ENCODE measurements around the gene SULT1B1.
"Not testable (repeated sequence)": the region's sequence is repeated elsewhere in the genome, so short reads cannot be mapped to it uniquely, and the experiment has no call there.

SULT1B1 gene

DNA sequence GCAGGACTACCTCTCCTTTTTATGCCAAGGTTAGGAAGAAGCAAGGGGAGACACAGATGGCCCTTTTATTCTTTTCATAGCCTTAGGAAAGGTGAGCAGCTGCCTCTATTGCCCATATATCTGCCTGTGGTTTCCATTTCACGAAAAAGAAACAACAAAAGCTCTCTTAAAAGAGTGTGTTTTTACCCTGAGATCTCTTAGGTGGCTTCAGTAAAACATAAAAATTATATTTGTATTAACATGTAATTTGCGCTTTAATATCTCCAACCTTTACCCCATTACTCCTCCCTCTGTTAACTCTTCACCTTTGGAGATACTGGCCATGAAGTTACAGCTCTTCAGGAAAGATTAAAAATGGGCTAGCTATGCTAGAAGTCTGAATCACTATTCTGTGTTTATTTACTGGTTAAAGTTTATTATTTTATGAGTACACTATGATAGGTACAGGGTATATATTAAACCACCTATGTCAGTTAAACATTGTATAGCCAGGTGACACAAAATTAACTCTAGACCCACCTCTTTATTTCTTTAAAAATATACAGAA is 15.0 kb upstream of the SULT1B1 start:
- no peak for DNase-seq (ENCODE audit: low read depth)
- no peak overlapping the region for H3K4me3 ChIP-seq (ENCODE audit: low read depth, low read length)
- TF ChIP-seq MYC (IDR thresholded peaks at IDR 0.05; ENCODE audit: low read depth, low read length) (no peak), POLR2A (IDR thresholded peaks at IDR 0.05; ENCODE audit: extremely low read depth, insufficient read length) (no peak)
- TF ChIP-seq, protein P1, sequence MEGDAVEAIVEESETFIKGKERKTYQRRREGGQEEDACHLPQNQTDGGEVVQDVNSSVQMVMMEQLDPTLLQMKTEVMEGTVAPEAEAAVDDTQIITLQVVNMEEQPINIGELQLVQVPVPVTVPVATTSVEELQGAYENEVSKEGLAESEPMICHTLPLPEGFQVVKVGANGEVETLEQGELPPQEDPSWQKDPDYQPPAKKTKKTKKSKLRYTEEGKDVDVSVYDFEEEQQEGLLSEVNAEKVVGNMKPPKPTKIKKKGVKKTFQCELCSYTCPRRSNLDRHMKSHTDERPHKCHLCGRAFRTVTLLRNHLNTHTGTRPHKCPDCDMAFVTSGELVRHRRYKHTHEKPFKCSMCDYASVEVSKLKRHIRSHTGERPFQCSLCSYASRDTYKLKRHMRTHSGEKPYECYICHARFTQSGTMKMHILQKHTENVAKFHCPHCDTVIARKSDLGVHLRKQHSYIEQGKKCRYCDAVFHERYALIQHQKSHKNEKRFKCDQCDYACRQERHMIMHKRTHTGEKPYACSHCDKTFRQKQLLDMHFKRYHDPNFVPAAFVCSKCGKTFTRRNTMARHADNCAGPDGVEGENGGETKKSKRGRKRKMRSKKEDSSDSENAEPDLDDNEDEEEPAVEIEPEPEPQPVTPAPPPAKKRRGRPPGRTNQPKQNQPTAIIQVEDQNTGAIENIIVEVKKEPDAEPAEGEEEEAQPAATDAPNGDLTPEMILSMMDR (IDR thresholded peaks at IDR 0.05; ENCODE audit: low read depth, low read length), result no peak
- TF ChIP-seq, protein P2, sequence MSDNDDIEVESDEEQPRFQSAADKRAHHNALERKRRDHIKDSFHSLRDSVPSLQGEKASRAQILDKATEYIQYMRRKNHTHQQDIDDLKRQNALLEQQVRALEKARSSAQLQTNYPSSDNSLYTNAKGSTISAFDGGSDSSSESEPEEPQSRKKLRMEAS (IDR thresholded peaks at IDR 0.05; ENCODE audit: low read depth, low read length), result no peak

DNA sequence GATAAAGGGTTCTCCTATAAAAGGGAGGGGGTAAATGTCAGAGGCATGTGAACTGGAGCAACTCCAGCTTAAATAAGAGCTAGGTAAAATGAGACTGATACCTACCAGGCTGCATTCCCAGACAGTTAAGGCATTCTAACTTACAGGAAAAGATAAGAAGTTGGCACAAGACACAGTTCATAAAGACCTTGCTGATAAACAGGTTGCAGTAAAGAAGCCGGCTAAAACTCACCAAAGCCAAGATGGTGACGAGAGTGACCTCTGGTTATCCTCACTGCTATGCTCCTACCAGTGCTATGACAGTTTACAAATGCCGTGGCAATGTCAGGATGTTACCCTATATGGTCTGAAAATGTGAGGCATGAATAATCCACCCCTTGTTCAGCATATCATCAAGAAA is 13.1 kb upstream of the SULT1B1 start:
- no peak for TF ChIP-seq MYC (IDR thresholded peaks at IDR 0.05; ENCODE audit: low read depth, low read length)
- TF ChIP-seq, protein P2 (IDR thresholded peaks at IDR 0.05; ENCODE audit: low read depth, low read length), result no peak
- TF ChIP-seq, protein P1 (IDR thresholded peaks at IDR 0.05; ENCODE audit: low read depth, low read length), result no peak
- TF ChIP-seq POLR2A (IDR thresholded peaks at IDR 0.05; ENCODE audit: extremely low read depth, insufficient read length), result no peak
- no peak for DNase-seq (ENCODE audit: low read depth)
- no peak overlapping the region for H3K4me3 ChIP-seq (ENCODE audit: low read depth, low read length)

DNA sequence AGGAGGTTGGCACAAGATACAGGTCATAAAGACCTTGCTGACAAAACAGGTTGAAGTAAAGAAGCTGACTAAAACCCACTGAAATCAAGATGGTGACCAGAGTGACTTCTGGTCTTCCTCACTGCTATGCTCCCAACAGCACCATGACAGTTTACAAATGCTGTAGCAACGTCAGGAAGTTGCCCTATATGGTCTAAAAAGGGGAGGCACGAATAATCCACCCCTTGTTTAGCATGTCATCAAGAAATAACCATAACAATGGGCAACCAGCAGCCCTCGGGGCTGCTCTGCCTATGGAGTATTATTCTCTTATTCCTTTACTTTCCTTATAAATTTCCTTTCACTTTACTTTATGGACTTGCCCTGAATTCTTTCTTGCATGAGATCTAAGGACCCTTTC is 8.1 kb upstream of the SULT1B1 start:
- not testable (repeated sequence) for DNase-seq (ENCODE audit: low read depth); H3K4me3 ChIP-seq (ENCODE audit: low read depth, low read length)

DNA sequence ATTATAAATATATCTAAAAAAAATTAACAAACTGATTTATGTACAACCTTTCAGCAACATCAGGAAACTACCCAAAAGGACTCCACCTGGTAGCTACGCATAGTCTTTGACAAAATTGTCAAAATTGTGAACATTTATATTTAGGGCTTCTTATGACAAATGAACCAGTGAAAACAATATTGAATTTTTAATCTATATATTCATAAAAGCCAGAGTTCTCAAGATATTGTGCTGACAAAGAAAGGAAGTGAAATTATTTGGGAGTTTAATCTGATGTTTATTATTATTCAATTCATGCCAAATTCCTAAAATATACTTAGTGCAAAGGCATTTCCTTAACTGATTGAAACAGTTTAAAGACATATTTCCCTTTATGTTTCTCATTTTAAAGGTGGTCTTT is 5.3 kb upstream of the SULT1B1 start:
- H3K4me3 ChIP-seq (ENCODE audit: low read depth, low read length), result no peak overlapping the region
- TF ChIP-seq, protein P2 (IDR thresholded peaks at IDR 0.05; ENCODE audit: low read depth, low read length), result no peak
- no peak for DNase-seq (ENCODE audit: low read depth)

DNA sequence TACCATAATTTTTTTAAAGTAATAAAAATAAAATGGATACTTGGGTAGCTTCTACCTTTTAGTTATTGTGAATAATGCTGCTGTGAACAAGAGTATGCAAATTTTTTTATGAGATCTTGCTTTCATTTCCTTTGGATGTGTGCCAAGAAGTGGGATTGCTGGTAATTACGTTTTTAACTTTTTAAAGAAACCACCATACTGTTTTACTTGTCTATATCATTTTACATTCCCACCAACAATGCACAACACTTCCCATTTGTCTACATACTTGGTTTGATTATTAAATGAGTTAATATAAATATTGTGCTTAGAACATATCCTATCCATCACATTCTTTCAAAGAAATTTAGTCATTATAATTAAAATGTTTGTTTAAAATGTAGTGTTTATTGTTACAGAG is 3.9 kb upstream of the SULT1B1 start:
- TF ChIP-seq MYC (IDR thresholded peaks at IDR 0.05; ENCODE audit: low read depth, low read length) (no peak), POLR2A (IDR thresholded peaks at IDR 0.05; ENCODE audit: extremely low read depth, insufficient read length) (no peak)
- TF ChIP-seq, protein P1 (IDR thresholded peaks at IDR 0.05; ENCODE audit: low read depth, low read length), result no peak
- TF ChIP-seq, protein P2 (IDR thresholded peaks at IDR 0.05; ENCODE audit: low read depth, low read length), result no peak
- DNase-seq (ENCODE audit: low read depth), result no peak
- H3K4me3 ChIP-seq (ENCODE audit: low read depth, low read length), result no peak overlapping the region

DNA sequence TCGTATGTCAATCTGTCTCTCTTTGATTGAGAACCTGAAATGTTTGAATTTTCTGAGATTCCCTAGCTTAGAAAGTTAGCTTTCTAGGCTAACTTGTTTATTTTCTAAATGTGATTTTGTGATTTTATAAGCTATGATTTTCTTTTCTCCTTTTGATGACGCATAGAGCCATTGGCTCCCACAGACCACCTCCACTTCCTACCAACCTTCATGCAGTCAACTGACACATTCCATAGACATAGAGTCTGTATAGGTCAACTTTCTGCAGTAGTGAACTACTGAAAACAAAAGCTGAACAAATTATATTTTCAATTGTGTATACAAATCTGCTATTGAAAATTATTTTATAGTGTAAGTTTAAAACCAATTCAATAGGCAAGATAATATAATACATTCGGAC is 2.8 kb upstream of the SULT1B1 start:
- no peak for DNase-seq (ENCODE audit: low read depth)
- TF ChIP-seq, protein P1 (IDR thresholded peaks at IDR 0.05; ENCODE audit: low read depth, low read length), result no peak
- TF ChIP-seq POLR2A (IDR thresholded peaks at IDR 0.05; ENCODE audit: extremely low read depth, insufficient read length), result no peak
- TF ChIP-seq, protein P2 (IDR thresholded peaks at IDR 0.05; ENCODE audit: low read depth, low read length), result no peak
- no peak for TF ChIP-seq MYC (IDR thresholded peaks at IDR 0.05; ENCODE audit: low read depth, low read length)
- H3K4me3 ChIP-seq (ENCODE audit: low read depth, low read length), result no peak overlapping the region

DNA sequence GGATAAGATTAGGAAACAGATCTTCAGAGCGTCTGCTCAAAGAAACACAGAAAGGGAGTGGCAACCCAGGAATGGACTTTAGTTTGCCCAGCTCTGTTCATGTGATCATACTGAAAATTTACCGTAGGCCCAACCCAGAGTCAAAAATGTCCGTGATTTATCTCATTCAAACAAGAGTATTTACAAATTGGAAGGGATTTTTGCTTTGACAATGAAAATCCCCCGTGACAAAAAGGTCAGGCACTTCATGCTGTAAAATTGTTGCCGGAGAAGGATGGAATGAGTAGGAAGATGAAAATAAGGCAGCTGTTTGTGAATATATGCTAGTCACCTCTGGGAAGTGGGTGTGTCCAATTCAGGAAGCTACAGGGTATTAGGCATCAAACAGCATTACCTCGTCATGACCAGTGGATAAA is 1.2 kb downstream of the SULT1B1 start:
- TF ChIP-seq MYC (IDR thresholded peaks at IDR 0.05; ENCODE audit: low read depth, low read length), result no peak
- TF ChIP-seq, protein P1 (IDR thresholded peaks at IDR 0.05; ENCODE audit: low read depth, low read length), result no peak
- no peak for TF ChIP-seq POLR2A (IDR thresholded peaks at IDR 0.05; ENCODE audit: extremely low read depth, insufficient read length)
- TF ChIP-seq, protein P2 (IDR thresholded peaks at IDR 0.05; ENCODE audit: low read depth, low read length), result no peak

More for the DNA sequence above, 1.2 kb downstream of the SULT1B1 start:
- no peak overlapping the region for H3K4me3 ChIP-seq (ENCODE audit: low read depth, low read length)
- DNase-seq (ENCODE audit: low read depth), result no peak

Data from NB4 (cell line).